ENCODE results near the gene LILRA1.
"Not testable (repeated sequence)": the region's sequence is repeated elsewhere in the genome, so short reads cannot be mapped to it uniquely, and the experiment has no call there.

LILRA1 gene

GRCh38 chr19:54578268-54578667, 15.2 kb upstream of the LILRA1 start:
- DNase-seq, result not testable (repeated sequence)

- DNase-seq, result no peak
Observed at GRCh38 chr19:54586397-54586796, 7.0 kb upstream of the LILRA1 start.

- DNase-seq, result no peak
Observed at GRCh38 chr19:54587026-54587425, 6.4 kb upstream of the LILRA1 start.

GRCh38 chr19:54593931-54594626, 647 bp downstream of the LILRA1 start:
- not testable (repeated sequence) for DNase-seq

GRCh38 chr19:54594737-54595136, 1.3 kb downstream of the LILRA1 start:
- DNase-seq, result no peak

GRCh38 chr19:54595680-54596436, 2.4 kb downstream of the LILRA1 start:
- DNase-seq, result not testable (repeated sequence)

- DNase-seq, result no peak
Observed at GRCh38 chr19:54600212-54600611, 6.8 kb downstream of the LILRA1 start.

GRCh38 chr19:54606230-54606629, 12.8 kb downstream of the LILRA1 start:
- DNase-seq, result no peak

GRCh38 chr19:54606891-54607784, 13.7 kb downstream of the LILRA1 start:
- DNase-seq, result no peak

- no peak for DNase-seq
Observed at GRCh38 chr19:54607785-54608150, 14.3 kb downstream of the LILRA1 start.

GRCh38 chr19:54608205-54608604, 14.8 kb downstream of the LILRA1 start:
- no peak for DNase-seq

GRCh38 chr19:54608792-54609191, 15.4 kb downstream of the LILRA1 start:
- no peak for DNase-seq

- DNase-seq, result no peak
Observed at GRCh38 chr19:54609356-54609791, 15.9 kb downstream of the LILRA1 start.

- no peak for DNase-seq
Observed at GRCh38 chr19:54612428-54612827, 19.0 kb downstream of the LILRA1 start.

GRCh38 chr19:54614726-54615125, 21.3 kb downstream of the LILRA1 start:
- DNase-seq, result no peak

GRCh38 chr19:54616057-54616456, 22.6 kb downstream of the LILRA1 start:
- no peak for DNase-seq

- DNase-seq, result no peak
Observed at GRCh38 chr19:54616821-54617560, 23.6 kb downstream of the LILRA1 start.

- no peak for DNase-seq
Observed at GRCh38 chr19:54620464-54620863, 27.0 kb downstream of the LILRA1 start.

- DNase-seq, result no peak
Observed at GRCh38 chr19:54622431-54622830, 29.0 kb downstream of the LILRA1 start.

- not testable (repeated sequence) for DNase-seq
Observed at GRCh38 chr19:54624234-54624633, 30.8 kb downstream of the LILRA1 start.

GRCh38 chr19:54624934-54625730, 31.7 kb downstream of the LILRA1 start:
- not testable (repeated sequence) for DNase-seq

GRCh38 chr19:54626757-54627156, 33.3 kb downstream of the LILRA1 start:
- DNase-seq, result no peak
